Mammary epithelial cell (primary cell): Measurements from ENCODE around the gene KMT2E.
"Not testable (repeated sequence)": the region's sequence is repeated elsewhere in the genome, so short reads cannot be mapped to it uniquely, and the experiment has no call there.

Experiments used
- CTCF ChIP-seq, 2 donors: IDR thresholded peaks in 1 of 2; conservative IDR thresholded peaks in 1 of 2; 2 replicates each; pipeline ENCODE4 v1.5.1; 2011 to 2012; ENCODE audit warnings: inconsistent platforms in 2 of 2, low read length in 2 of 2, mild to moderate bottlenecking in 2 of 2, control low read depth in 1 of 2, low read depth in 1 of 2; ENCODE audit not compliant: insufficient read depth in 1 of 2; ENCODE audit errors: extremely low read depth in 1 of 2
- EZH2 ChIP-seq: IDR thresholded peaks from 2 replicates; pipeline ENCODE4 v1.6.1; 2012; ENCODE audit warnings: low read length, inconsistent platforms, borderline replicate concordance

GRCh38 chr7:105005006-105005405 lies 9.0 kb upstream of the KMT2E start:
- TF ChIP-seq EZH2; CTCF (conservative IDR thresholded peaks at IDR 0.05 in 1 of 2, IDR thresholded peaks at IDR 0.05 in 1 of 2; ENCODE audit: extremely low read depth in 1 of 2, insufficient read depth in 1 of 2, low read depth in 1 of 2, low read length in 2 of 2): not testable (repeated sequence)
